C4-2B (cell line): Measurements from ENCODE around the gene USP49.

Experiments
- H3K27ac ChIP-seq: fragments of 450-650 bp; 2 replicates; pipeline ENCODE4 v1.5.1; 2017
- ZFX ChIP-seq: fragments of 450-650 bp; IDR thresholded peaks from 2 replicates; pipeline ENCODE4 v1.6.1; 2017
- TF ChIP-seq, protein P1 (sequence below): fragments of 450-650 bp; conservative IDR thresholded peaks from 2 replicates; pipeline ENCODE4 v1.5.1; 2017; ENCODE audit warnings: mild to moderate bottlenecking

The USP49 gene

DNA sequence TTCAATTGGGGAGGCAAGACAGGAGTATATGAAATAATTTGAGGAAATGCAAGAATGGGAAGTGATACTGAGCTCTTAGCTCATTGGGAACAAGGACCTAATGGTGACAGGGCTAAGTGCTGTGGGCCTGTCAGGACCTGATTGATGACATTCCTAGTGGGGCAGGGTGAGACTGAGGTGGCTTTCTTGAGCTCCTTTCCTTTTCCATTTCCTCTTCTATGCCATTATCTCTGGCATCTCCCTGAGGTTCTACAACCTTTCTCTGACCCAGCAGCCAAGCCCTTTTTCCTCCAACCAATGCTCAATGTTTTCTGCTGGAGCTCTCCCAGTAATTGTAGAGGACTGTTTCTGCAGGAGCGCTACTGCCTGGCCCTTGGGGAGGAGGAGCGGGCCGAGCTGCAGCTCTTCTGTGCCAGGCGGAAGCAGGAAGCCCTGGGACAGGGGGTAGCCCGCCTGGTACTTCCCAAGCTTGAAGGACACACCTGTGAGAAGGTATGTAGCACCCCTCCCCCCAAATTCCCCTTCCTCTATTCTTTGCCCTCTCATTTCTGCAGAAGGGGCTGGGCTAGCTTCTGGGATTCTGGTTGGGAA, 110.5 kb downstream of the USP49 start:
- peak overlapping the region; percentile 92 for H3K27ac ChIP-seq
- TF ChIP-seq ZFX = no peak
- TF ChIP-seq, protein P1, sequence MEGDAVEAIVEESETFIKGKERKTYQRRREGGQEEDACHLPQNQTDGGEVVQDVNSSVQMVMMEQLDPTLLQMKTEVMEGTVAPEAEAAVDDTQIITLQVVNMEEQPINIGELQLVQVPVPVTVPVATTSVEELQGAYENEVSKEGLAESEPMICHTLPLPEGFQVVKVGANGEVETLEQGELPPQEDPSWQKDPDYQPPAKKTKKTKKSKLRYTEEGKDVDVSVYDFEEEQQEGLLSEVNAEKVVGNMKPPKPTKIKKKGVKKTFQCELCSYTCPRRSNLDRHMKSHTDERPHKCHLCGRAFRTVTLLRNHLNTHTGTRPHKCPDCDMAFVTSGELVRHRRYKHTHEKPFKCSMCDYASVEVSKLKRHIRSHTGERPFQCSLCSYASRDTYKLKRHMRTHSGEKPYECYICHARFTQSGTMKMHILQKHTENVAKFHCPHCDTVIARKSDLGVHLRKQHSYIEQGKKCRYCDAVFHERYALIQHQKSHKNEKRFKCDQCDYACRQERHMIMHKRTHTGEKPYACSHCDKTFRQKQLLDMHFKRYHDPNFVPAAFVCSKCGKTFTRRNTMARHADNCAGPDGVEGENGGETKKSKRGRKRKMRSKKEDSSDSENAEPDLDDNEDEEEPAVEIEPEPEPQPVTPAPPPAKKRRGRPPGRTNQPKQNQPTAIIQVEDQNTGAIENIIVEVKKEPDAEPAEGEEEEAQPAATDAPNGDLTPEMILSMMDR = no peak

DNA sequence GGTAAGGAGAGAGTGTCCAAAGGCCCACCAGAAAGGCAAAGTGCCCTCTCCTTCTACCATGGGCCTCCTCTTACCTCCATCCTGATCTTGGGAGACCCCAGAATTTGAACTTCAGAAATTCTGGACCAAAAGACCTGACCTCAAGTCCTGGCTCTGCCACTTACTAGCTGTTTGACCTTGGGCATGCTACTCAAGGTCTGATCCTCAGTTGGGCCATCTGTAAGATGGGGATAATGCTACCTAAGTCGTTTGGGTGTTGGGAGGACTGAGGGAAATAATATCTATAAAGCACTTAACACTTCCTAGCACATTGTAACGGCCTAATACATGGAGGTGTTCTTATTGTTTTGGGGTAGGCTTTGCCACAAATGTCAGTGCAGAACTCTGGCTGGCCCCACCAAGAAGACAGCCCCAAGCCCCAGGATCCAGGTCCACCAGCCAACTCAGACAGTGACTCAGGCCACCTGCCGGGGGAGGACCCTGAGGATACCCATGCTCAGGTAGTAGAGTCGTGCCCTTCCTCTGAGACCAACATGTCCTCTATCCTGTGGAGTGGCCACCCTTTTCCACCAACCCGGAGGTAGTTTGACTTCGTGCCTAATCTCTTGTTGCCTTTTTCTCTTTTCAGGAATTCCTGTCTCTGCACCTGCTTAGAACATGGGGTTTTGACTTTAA, 111.9 kb downstream of the USP49 start:
- TF ChIP-seq ZFX = no peak
- TF ChIP-seq, protein P1 = no peak
- H3K27ac ChIP-seq = no peak overlapping the region; the same call in 1 of the 2 replicates

DNA sequence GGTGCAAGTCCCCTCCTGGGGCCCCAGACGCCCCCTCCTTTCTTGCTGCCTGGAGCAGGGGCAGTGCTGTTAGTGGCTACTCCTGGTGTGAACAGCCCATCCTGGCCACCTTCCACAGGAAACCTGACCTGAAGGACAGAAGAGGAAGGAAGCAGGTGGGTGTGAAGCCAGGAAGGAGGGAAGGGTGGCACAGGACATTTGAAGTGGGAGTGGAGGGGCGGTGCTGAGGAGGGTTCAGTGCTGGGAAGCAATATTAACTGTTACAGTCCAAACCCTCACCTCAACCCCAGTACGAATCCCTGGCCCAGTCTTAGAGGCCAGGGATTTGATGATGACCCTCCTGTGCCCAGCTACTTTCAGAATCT, 113.8 kb downstream of the USP49 start:
- TF ChIP-seq, protein P1 = no peak
- no peak for TF ChIP-seq ZFX
- peak overlapping the region; percentile 80 for H3K27ac ChIP-seq

DNA sequence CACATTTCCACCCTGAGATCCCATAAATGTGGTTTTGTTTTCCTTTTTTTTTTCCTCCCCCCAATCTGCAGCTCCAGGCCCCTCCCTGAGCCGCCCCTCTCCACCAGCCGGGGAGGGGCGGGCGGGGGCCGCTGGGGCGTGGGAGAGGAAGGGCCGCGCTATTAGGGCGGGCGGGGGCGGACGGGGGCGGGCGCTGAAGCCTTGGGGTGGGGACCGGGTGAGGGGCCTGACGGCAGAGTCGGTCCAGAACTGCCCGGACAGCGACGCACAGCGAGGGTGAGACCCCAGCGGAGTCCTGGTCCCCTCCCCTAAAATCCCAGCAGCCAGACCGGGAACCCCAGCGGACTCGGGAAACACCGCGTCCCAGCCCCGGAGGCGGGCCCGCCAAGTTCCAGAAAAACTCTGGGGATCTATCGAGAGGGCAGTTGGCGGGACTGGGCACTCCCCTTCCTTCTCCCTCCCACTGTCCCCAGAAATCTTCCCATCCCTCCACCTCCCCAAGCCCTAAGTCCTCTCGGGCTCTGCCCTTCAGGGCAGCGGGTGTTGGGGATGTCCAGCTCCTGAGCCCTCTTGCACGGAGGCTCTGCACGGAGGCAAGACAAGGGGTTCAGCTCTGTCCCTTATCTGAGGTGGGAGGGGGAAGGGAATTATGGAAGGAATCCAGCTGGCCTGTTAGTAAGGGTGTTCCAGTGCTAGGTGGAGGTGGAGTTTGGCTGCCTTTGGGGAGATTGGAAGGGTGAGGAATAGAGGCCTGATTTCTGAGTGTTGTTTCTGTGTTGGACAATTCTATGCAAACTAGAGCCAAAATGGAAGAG, 114.4 kb downstream of the USP49 start, which contains the start of gene PRICKLE4:
TSS of gene PRICKLE4 (plus strand) at position 232 of the 815 bp plus-strand sequence. CDS start 2,692 bp downstream, outside the sequence.
- H3K27ac ChIP-seq = peak within 1 kb of the TSS; percentile 80

DNA sequence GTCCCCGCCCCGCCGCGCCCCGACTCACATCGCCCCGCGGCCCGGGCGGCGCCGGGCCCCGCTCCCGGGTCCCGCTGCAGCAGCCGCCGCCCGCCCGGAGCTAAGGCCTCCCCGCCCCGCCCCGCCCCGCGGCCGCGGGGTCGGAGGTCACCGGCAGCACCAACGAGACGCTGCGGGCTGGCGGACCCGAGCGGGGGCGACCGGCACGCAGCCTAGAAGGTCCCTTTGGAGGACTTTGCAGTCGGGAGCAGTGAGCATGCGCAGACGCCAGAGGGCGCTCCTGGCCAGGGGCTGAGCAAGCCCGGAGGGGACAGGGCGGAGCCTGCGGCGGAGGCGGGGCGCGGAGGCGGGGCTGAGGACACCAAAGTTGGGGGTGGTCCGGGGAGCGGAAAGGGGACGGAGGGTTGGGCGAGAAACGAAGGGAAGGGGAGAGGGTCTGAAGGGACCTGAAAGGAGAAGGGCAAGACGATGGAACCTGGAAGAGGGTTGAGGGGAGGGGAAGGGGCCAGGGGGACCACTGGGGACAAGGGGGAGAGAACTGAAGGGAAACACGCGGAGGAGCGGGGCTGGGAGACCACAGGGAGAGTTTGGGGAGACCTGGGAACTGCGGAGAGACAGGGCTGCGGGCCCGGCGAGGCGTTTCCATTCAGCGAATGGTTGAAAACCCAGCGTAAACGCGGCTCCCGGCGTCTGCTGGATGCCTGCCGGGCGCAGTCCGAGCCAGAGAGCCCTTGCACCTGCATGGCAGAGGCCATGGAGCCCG, 115.2 kb downstream of the USP49 start, which contains the start of gene FRS3:
TSS of gene FRS3 (minus strand) at position 113 of the 763 bp plus-strand sequence. CDS start 2,913 bp downstream, outside the sequence.
- H3K27ac ChIP-seq = peak within 1 kb of the TSS; percentile 80
- TF ChIP-seq, protein P1 = peak; percentile 97
- peak; percentile 53; the same call in 1 of the 2 replicates for TF ChIP-seq ZFX

More for the DNA sequence above, 114.4 kb downstream of the USP49 start, which contains the start of gene PRICKLE4:
- no peak for TF ChIP-seq ZFX
- TF ChIP-seq, protein P1 = no peak

DNA sequence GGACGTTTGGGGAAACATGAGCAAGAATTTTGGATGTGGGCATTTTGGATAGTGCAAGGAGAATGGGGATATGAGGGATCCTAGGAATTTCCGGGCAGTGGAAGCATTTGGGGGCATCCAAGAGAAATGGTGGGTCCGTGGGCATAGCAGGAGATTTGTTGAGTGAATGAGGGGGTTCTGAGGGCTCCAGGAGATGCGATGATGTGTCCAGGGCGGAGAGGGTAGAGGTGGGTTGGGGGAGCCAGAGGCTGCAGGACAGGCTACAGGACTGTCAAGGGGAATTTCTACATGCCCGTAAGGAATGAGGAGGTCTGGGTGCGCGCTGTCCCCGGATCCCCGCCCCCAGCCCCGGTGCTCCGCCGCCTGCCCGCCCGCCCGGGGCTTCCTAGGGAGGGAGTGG, 115.8 kb downstream of the USP49 start:
- no peak for TF ChIP-seq ZFX
- TF ChIP-seq, protein P1 = no peak
- peak overlapping the region; percentile 80 for H3K27ac ChIP-seq
